IPS DF 6.9 (cell line): ENCODE results near the gene FKBP15.

Source experiments
- DNase-seq: peaks from one replicate; pipeline ENCODE4 v3.0.0-alpha.2; 2013; ENCODE audit warnings: low read depth, low spot score
- H3K27ac ChIP-seq: one replicate; pipeline ENCODE4 v1.5.1; 2013; ENCODE audit warnings: low read length, control low read depth
- H3K27me3 ChIP-seq: 2 replicates; pipeline ENCODE4 v1.6.1; 2013; ENCODE audit warnings: mild to moderate bottlenecking, low read length; ENCODE audit not compliant: control insufficient read depth, insufficient read depth
- H3K36me3 ChIP-seq: 2 replicates; pipeline ENCODE4 v1.6.1; 2013; ENCODE audit warnings: low read length; ENCODE audit not compliant: control insufficient read depth, insufficient read depth
- H3K4me1 ChIP-seq: 2 replicates; pipeline ENCODE4 v1.6.1; 2013; ENCODE audit warnings: low read length; ENCODE audit not compliant: control insufficient read depth, insufficient read depth
- H3K4me3 ChIP-seq: 2 replicates; pipeline ENCODE4 v1.5.1; 2013; ENCODE audit warnings: mild to moderate bottlenecking, low read length
- H3K9me3 ChIP-seq: 2 replicates; pipeline ENCODE4 v1.6.1; 2013; ENCODE audit warnings: low read length, inconsistent platforms; ENCODE audit not compliant: control insufficient read depth, insufficient read depth
- WGBS: extraction: QIAGEN DNeasy Blood & Tissue Kit; methylation state at CpG from one replicate; pipeline ENCODE4 v1.1.7; 2013; ENCODE audit warnings: mixed read lengths, missing lambda C conversion rate; ENCODE audit not compliant: insufficient read length, insufficient coverage; 5-methylcytosine and 5-hydroxymethylcytosine counted together

Gene FKBP15

DNA sequence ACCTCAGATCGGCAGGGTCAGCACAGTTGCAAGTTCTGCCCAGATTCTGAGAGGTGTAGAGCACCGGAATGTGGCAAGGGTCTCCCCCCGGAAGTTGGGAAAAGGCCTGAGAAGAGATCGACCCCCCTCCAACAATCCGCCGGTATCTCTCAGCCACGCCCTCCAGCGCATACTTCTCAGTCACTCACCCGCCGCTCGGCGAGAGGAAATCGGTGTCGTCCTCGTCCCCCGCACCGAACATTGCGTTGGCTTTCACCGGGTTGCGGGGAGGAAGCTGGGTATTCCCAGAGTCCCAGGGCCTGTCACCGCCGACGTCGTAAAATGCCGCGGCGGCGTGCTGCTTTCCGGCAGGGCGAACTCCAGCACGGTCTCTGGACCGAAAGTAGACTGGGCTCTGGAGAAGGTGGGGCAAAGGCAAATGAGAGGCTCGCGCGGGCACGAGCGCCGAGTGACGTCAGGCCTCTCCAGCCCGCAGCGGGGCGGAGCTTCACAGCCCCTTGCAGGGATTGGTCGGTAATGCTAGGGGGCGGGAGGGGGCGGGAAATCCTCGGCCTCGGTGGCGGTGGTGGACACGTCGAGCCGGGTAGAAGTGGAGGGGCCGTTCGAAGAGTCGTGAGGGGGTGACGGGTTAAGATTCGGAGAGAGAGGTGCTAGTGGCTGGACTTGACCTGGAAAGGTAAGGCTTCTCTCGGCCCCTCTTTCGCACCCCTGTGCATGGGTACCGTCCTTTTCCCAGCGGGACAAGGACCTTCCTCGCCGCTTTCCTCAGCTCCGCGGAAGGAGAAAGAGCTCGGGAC lies at the start of gene FKBP15, which contains the start of gene SLC31A1:
TSS of gene FKBP15 (minus strand) at position 275 of the 797 bp plus-strand sequence. CDS start at position 241, 34 bp downstream.
TSS of gene SLC31A1 (plus strand) at position 542 of the 797 bp plus-strand sequence. CDS start 34,605 bp downstream, outside the sequence.
- DNase-seq, result peak; percentile 93
- WGBS, result no CpG with 5 or more reads among the region's 65 CpGs
- no peaks in the 10 kb centered on the region for H3K27me3 ChIP-seq
- H3K4me1 ChIP-seq, result peaks cover 2% of the 10 kb centered on the region; the same call in 1 of the 2 replicates
- H3K36me3 ChIP-seq, result no peaks in the 10 kb centered on the region
- no peak within 1 kb of the TSS for H3K27ac ChIP-seq
- no peaks in the 10 kb centered on the region for H3K9me3 ChIP-seq
- peak within 1 kb of the TSS; percentile 91 for H3K4me3 ChIP-seq

GRCh38 chr9:113269871-113270270 lies 48.8 kb upstream of the FKBP15 start:
- WGBS, result no CpG with 5 or more reads among the region's 2 CpGs
- H3K4me1 ChIP-seq, result no peaks in the 10 kb centered on the region
- no peaks in the 10 kb centered on the region for H3K27me3 ChIP-seq
- no peak overlapping the region for H3K4me3 ChIP-seq
- H3K27ac ChIP-seq, result no peak overlapping the region
- H3K9me3 ChIP-seq, result no peaks in the 10 kb centered on the region
- no peak for DNase-seq
- peaks cover 3% of the 10 kb centered on the region; the same call in 1 of the 2 replicates for H3K36me3 ChIP-seq

DNA sequence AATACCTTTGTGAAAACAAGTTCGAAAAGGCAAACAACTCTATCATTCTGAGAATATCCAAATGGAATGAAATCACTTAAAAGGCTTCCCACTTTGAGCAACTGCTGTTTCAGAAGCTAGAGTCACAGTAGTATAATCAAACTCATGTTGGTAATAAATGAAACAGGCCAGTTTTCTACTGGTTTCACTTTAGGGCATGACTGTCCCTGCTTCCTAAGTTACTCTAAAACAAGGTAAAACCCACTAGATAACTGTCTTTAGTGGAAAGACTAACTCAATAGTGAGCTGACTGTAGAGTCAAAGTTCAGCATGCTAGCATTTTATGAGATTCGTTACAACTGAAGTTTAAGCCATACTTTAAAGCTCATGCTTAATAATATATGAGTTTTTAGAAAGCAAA lies 48.3 kb upstream of the FKBP15 start:
- Histone ChIP-seq H3K9me3 (no peaks in the 10 kb centered on the region), H3K4me3 (no peak overlapping the region), H3K36me3 (peaks cover 3% of the 10 kb centered on the region; the same call in 1 of the 2 replicates), H3K4me1 (no peaks in the 10 kb centered on the region), H3K27ac (no peak overlapping the region), H3K27me3 (no peaks in the 10 kb centered on the region)
- WGBS, result no CpG with 5 or more reads among the region's 2 CpGs
- DNase-seq, result no peak

GRCh38 chr9:113267911-113268566 lies 47.0 kb upstream of the FKBP15 start:
- no peak for DNase-seq
- no peaks in the 10 kb centered on the region for H3K9me3 ChIP-seq

DNA sequence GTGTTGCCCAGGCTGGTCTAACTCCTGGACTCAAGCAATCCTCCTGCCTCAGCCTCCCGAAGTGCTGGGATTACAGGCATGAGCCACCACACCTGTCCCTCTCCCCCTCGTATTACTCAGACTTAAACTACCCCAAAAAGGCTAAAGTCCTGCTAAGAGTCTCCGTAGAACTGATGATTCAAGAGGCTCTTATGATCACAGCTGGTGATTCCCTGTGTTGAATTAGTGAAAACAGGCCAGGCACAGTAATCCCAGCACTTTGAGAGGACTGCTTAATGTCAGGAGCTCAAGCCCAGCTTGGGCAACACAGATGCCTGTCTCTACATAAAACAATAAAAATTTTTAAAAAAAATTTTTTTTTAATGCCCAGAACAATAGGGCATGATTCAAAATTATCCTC lies 45.1 kb upstream of the FKBP15 start:
- H3K36me3 ChIP-seq, result peaks cover 3% of the 10 kb centered on the region; the same call in 1 of the 2 replicates
- WGBS, result no CpG with 5 or more reads among the region's 3 CpGs
- H3K4me3 ChIP-seq, result no peak overlapping the region
- H3K9me3 ChIP-seq, result no peaks in the 10 kb centered on the region
- DNase-seq, result no peak
- no peak overlapping the region for H3K27ac ChIP-seq
- no peaks in the 10 kb centered on the region for H3K27me3 ChIP-seq
- H3K4me1 ChIP-seq, result no peaks in the 10 kb centered on the region

More at GRCh38 chr9:113267911-113268566, 47.0 kb upstream of the FKBP15 start:
- Histone ChIP-seq H3K27me3 (no peaks in the 10 kb centered on the region), H3K4me1 (no peaks in the 10 kb centered on the region), H3K4me3 (no peak overlapping the region), H3K36me3 (peaks cover 3% of the 10 kb centered on the region; the same call in 1 of the 2 replicates), H3K27ac (no peak overlapping the region)
- WGBS, result no CpG with 5 or more reads among the region's 4 CpGs

GRCh38 chr9:113261917-113262671 lies 41.0 kb upstream of the FKBP15 start:
- Histone ChIP-seq H3K27me3 (no peaks in the 10 kb centered on the region), H3K27ac (no peak overlapping the region), H3K4me1 (no peaks in the 10 kb centered on the region), H3K9me3 (no peaks in the 10 kb centered on the region), H3K4me3 (no peak overlapping the region), H3K36me3 (no peaks in the 10 kb centered on the region; the same call in 1 of the 2 replicates)
- no peak for DNase-seq
- no CpG with 5 or more reads among the region's 1 CpG for WGBS

DNA sequence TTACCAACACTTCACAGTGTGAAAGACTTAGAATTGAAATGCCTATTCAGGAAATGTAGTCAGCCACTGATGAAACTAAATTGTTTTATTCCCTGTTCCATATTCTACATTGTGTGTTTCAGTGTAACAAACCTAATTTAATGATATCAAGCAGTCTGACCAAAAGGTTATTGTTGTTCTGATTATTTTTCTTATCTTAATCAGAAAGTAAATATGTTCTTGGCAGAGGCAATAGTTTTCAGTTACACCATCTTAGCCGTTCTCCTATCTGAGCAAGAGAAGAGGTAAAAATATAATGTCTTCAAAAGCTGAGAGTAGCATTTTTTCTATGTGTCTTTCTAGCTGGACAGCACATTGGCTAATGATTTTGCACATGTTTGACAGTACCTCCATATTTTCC lies 37.2 kb upstream of the FKBP15 start:
- no peaks in the 10 kb centered on the region for H3K9me3 ChIP-seq
- no peak for DNase-seq
- H3K27me3 ChIP-seq, result no peaks in the 10 kb centered on the region
- no CpG with 5 or more reads among the region's 1 CpG for WGBS
- H3K4me1 ChIP-seq, result no peaks in the 10 kb centered on the region
- no peaks in the 10 kb centered on the region; the same call in 1 of the 2 replicates for H3K36me3 ChIP-seq
- no peak overlapping the region for H3K4me3 ChIP-seq
- H3K27ac ChIP-seq, result no peak overlapping the region

DNA sequence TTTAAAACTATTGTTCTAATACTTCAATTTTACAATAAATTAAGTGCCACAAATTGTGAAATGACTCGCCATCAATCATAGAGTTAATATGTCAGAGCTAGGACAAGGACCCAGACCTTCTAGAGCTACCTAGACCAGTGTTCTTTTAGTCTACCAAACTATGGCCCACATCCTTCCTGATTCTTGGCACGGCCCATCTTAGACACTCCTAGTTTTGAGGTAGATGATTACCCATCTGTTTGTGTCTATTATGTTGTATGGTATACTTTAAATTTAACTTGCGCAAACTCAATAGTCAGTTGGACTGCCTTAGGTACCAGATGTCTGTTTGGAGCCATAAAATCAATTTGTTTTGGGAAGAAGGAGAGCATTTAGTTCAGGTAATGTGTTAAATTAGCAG lies 36.8 kb upstream of the FKBP15 start:
- no peaks in the 10 kb centered on the region for H3K4me1 ChIP-seq
- WGBS, result no CpG with 5 or more reads among the region's 3 CpGs
- H3K27ac ChIP-seq, result no peak overlapping the region

GRCh38 chr9:113255438-113255837 lies 34.4 kb upstream of the FKBP15 start:
- no peak for DNase-seq
- no peaks in the 10 kb centered on the region for H3K9me3 ChIP-seq
- no peaks in the 10 kb centered on the region for H3K27me3 ChIP-seq
- H3K4me3 ChIP-seq, result no peak overlapping the region
- no peaks in the 10 kb centered on the region for H3K4me1 ChIP-seq
- no peak overlapping the region for H3K27ac ChIP-seq
- H3K36me3 ChIP-seq, result no peaks in the 10 kb centered on the region; the same call in 1 of the 2 replicates
- no CpG with 5 or more reads among the region's 6 CpGs for WGBS

More for the DNA sequence above, 36.8 kb upstream of the FKBP15 start:
- no peak for DNase-seq
- Histone ChIP-seq H3K9me3 (no peaks in the 10 kb centered on the region), H3K36me3 (no peaks in the 10 kb centered on the region; the same call in 1 of the 2 replicates), H3K4me3 (no peak overlapping the region), H3K27me3 (no peaks in the 10 kb centered on the region)

DNA sequence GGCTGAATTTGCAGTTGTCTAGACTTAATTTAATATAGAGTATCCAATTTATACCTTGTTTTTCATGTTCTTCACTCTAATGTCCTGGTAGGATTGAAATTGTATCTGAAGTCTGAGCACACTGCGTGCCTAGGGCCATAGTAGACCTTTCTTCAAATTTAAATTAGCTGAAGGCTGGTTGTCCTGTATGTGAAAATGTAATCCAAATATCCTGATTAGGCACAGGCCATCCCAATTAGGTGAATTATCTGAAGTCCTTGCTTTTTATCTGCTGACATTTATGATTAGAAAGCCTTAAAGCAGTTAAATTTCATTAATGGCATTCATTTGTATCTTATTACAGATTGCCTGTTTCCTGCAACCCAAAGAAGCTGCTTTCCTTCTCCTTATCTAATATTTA lies 33.9 kb upstream of the FKBP15 start:
- Histone ChIP-seq H3K27ac (no peak overlapping the region), H3K36me3 (no peaks in the 10 kb centered on the region; the same call in 1 of the 2 replicates), H3K4me1 (no peaks in the 10 kb centered on the region), H3K4me3 (no peak overlapping the region), H3K27me3 (no peaks in the 10 kb centered on the region), H3K9me3 (no peaks in the 10 kb centered on the region)
- DNase-seq, result no peak
- WGBS, result no CpG with 5 or more reads among the region's 1 CpG
